HepG2 (cell line): ENCODE results near the gene LYZ. TPM values are rescaled to one million over a fixed set of nuclear protein-coding genes. Genes with fewer than 3 reads are reported as not detected.

Experiments used
- ATAC-seq: fragments of 200-7000 bp; cut with Tn5 transposase; 3 replicates; pipeline ENCODE4 v1.9.1; 2020; ENCODE audit warnings: mild to moderate bottlenecking, moderate library complexity
- BruUV-seq: library from RNA; stranded (reverse); fragments of 400-500 nt; replicated peaks from 2 replicates; lab custom pipeline; 2021; lab: Mats Ljungman, UMichigan
- CTCF ChIA-PET: fragments of 300-600 bp; formaldehyde crosslinking; extraction: SDS; loops from one replicate; lab custom pipeline; 2021; ENCODE audit warnings: low total read pairs, inconsistent platforms, low intra/inter-chr PET ratio; lab: Yijun Ruan, JAX
- POLR2A ChIA-PET: fragments of 350-600 bp; sonication (Branson Sonifier 250); formaldehyde crosslinking; loops from one replicate; lab custom pipeline; 2020; ENCODE audit warnings: antibody characterized with exemption, inconsistent platforms; lab: Yijun Ruan, JAX
- DNase-seq: peaks from one replicate; pipeline ENCODE4 v3.0.0-alpha.2; 2015; ENCODE audit warnings: low spot score
- FAIRE-seq: peaks from 3 replicates; lab custom pipeline; 2011; peaks lifted over from hg19 to GRCh38; lab: Jason Lieb, UNC
- H2AFZ ChIP-seq: one replicate; pipeline ENCODE4 v1.6.1; 2011; ENCODE audit warnings: low read length, inconsistent platforms
- H3K27ac ChIP-seq: fragments of 300-600 bp; 3 replicates; pipeline ENCODE4 v1.8.0; 2011; ENCODE audit warnings: mixed run types, mild to moderate bottlenecking, mixed read lengths, low read length, inconsistent platforms; ENCODE audit not compliant: insufficient read depth; ENCODE audit errors: extremely low read length
- H3K27me3 ChIP-seq, 2 experiments: fragments of 200-600 bp in 1 of 2; 2 replicates in 1 of 2; 3 replicates in 1 of 2; pipeline versions ENCODE4 v1.6.0 to v1.8.0; 2011; ENCODE audit warnings: low read length in 2 of 2, mild to moderate bottlenecking in 2 of 2, moderate library complexity in 2 of 2, inconsistent platforms in 1 of 2; ENCODE audit not compliant: insufficient read depth in 2 of 2, control insufficient read depth in 1 of 2
- H3K36me3 ChIP-seq, 2 experiments: fragments of 200-600 bp in 1 of 2; replicated peaks in 1 of 2; 2 replicates in 1 of 2; 3 replicates in 1 of 2; pipeline versions ENCODE4 v1.5.1 to v1.8.0; 2011; ENCODE audit warnings: low read length in 2 of 2, inconsistent platforms in 1 of 2; ENCODE audit not compliant: insufficient read depth in 2 of 2, control insufficient read depth in 1 of 2
- H3K4me1 ChIP-seq: 2 replicates; pipeline ENCODE4 v1.5.1; 2012; ENCODE audit warnings: low read length, inconsistent platforms; ENCODE audit not compliant: insufficient read depth
- H3K4me2 ChIP-seq: 2 replicates; pipeline ENCODE4 v1.6.0; 2011; ENCODE audit warnings: low read depth, low read length, inconsistent platforms
- H3K4me3 ChIP-seq, 3 experiments: fragments of 200-600 bp in 1 of 3; sonication (generic), shearing (Covaris generic) in 1 of 3; replicated peaks in 1 of 3; 2 replicates each; pipeline ENCODE4 v1.5.1; 2011 to 2016; ENCODE audit warnings: low read length in 3 of 3, inconsistent platforms in 2 of 3, low read depth in 2 of 3, mild to moderate bottlenecking in 2 of 3, control low read depth in 1 of 3, mixed read lengths in 1 of 3; ENCODE audit not compliant: insufficient read depth in 1 of 3
- H3K79me2 ChIP-seq: one replicate; pipeline ENCODE4 v1.6.1; 2011; ENCODE audit warnings: low read length, inconsistent platforms; ENCODE audit not compliant: insufficient read depth
- H3K9ac ChIP-seq: 2 replicates; pipeline ENCODE4 v1.6.0; 2011; ENCODE audit warnings: mild to moderate bottlenecking, low read depth, low read length, inconsistent platforms; ENCODE audit not compliant: insufficient read depth
- H3K9me3 ChIP-seq: 2 replicates; pipeline ENCODE4 v1.5.1; 2012; ENCODE audit warnings: mild to moderate bottlenecking, low read length
- H4K20me1 ChIP-seq: 2 replicates; pipeline ENCODE4 v1.6.0; 2011; ENCODE audit warnings: inconsistent platforms, mild to moderate bottlenecking, low read length, moderate library complexity; ENCODE audit not compliant: insufficient read depth
- DNMT3B ChIP-seq: conservative IDR thresholded peaks from 2 replicates; pipeline ENCODE4 v1.6.1; 2016; ENCODE audit warnings: missing biosample characterization, control low read depth
- ELF3 ChIP-seq: IDR thresholded peaks from 2 replicates; pipeline ENCODE4 v1.6.1; 2016; ENCODE audit warnings: missing genetic modification reagents, missing compliant biosample characterization
- HMGXB3 ChIP-seq: sonication (generic); formaldehyde crosslinking; IDR thresholded peaks from 2 replicates; pipeline ENCODE4 v1.4.0; 2020; ENCODE audit warnings: missing genetic modification reagents, borderline replicate concordance
- HNF1A ChIP-seq, 2 experiments: sonication (generic) in 1 of 2; formaldehyde crosslinking in 1 of 2; IDR thresholded peaks; 2 replicates each; pipeline versions ENCODE4 v1.4.0 to v1.6.1; 2016 to 2020; ENCODE audit warnings: borderline replicate concordance in 1 of 2, low read depth in 1 of 2, mild to moderate bottlenecking in 1 of 2, missing genetic modification reagents in 1 of 2
- KLF13 ChIP-seq: sonication (generic); formaldehyde crosslinking; IDR thresholded peaks from 2 replicates; pipeline ENCODE4 v1.4.0; 2020; ENCODE audit warnings: mild to moderate bottlenecking, missing genetic modification reagents
- SMAD1 ChIP-seq: sonication (generic); formaldehyde crosslinking; IDR thresholded peaks from 2 replicates; pipeline ENCODE4 v1.4.0; 2020; ENCODE audit warnings: missing genetic modification reagents, low read depth, mild to moderate bottlenecking, borderline replicate concordance
- SMC3 ChIP-seq: IDR thresholded peaks from 2 replicates; pipeline ENCODE4 v1.6.1; 2011; ENCODE audit warnings: low read length, improper control_type of control experiment
- ZFYVE20 ChIP-seq: sonication (generic); formaldehyde crosslinking; IDR thresholded peaks from 2 replicates; pipeline ENCODE4 v1.8.0; 2023; ENCODE audit warnings: low read depth, mild to moderate bottlenecking, moderate library complexity, missing genetic modification reagents, borderline replicate concordance
- ZNF557 ChIP-seq: sonication (generic); formaldehyde crosslinking; IDR thresholded peaks from 2 replicates; pipeline ENCODE4 v1.4.0; 2020; ENCODE audit warnings: missing genetic modification reagents
- ZNF792 ChIP-seq: IDR thresholded peaks from 2 replicates; pipeline ENCODE4 v1.6.1; 2016
- WGBS: methylation state at CpG from one replicate; pipeline ENCODE4 v1.1.6; 2017; ENCODE audit warnings: low lambda C conversion rate; 5-methylcytosine and 5-hydroxymethylcytosine counted together
- in situ Hi-C: cut with HindIII; loops from 2 replicates; pipeline ENCODE4 v1.10.0; 2017; ENCODE audit warnings: low pct_unique_long_range_greater_than_20kb; ENCODE audit not compliant: extremely low pct_ligation_motif_present
- intact Hi-C: fragments of 100-400 bp; cut with micrococcal nuclease; formaldehyde crosslinking; loops from one replicate; pipeline ENCODE4 v1.10.0; 2022; ENCODE audit not compliant: unreplicated experiment
- polyA plus RNA-seq, 8 experiments: library from polyadenylated mRNA; depleted of rRNA in 3 of 8; stranded (reverse) in 7 of 8; unstranded in 1 of 8; fragments of >200 nt; fragmentation: Illumina TruSeq in 4 of 8; extraction: Trizol in 4 of 8; gene quantifications; 2 replicates each; pipeline versions ENCODE4 v1.2.1 to v1.2.3, GENCODE V29; 2011 to 2016; ENCODE audit warnings: low read depth in 4 of 8, missing spikeins in 1 of 8, mixed read lengths in 1 of 8; ENCODE audit not compliant: insufficient read depth in 1 of 8
- total RNA-seq, 5 experiments: library from RNA; depleted of rRNA; stranded (reverse); fragments of >200 nt; fragmentation: Illumina TruSeq; extraction: Trizol; gene quantifications; 2 replicates each; pipeline ENCODE4 v1.2.3, GENCODE V29; 2016; ENCODE audit warnings: low read depth in 1 of 5
- TF ChIP-seq, protein P1 (sequence below): sonication (generic); formaldehyde crosslinking; IDR thresholded peaks from 2 replicates; pipeline ENCODE4 v1.8.1; 2023; ENCODE audit warnings: mild to moderate bottlenecking, missing genetic modification reagents
- TF ChIP-seq, protein P2 (sequence below): sonication (generic); formaldehyde crosslinking; IDR thresholded peaks from 2 replicates; pipeline ENCODE4 v1.8.0; 2022; ENCODE audit warnings: missing genetic modification reagents, mild to moderate bottlenecking, moderate library complexity, borderline replicate concordance

Gene LYZ
- total and polyA plus RNA-seq, 2 of the 13 experiments (the other 11 are each of a cell fraction or from before 2014, with no cell fraction given): 1,788 to 2,054 TPM

DNA sequence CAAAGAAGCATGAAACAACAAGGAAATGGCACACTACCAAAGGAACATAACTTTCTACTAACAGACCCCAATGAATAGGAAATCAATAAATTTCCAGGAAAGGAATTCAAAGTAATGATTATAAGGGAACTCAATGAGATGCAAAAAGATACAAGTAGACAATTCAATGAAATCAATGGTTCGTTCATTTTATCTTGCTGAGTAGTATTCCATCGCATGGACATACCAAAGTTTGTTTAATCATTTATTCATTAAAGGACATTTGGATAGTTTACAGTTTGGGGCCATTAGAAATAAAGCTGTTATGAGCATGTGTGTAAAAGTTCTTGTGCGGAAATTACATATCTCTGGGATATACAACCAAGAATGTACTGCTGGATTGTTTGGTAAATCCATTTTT lies 35.0 kb upstream of the LYZ start:
- Histone ChIP-seq H2AFZ (no peak overlapping the region), H3K4me3 (no peak overlapping the region), H4K20me1 (no peaks in the 10 kb centered on the region), H3K36me3 (no peaks in the 10 kb centered on the region), H3K79me2 (no peaks in the 10 kb centered on the region), H3K27me3 (no peaks in the 10 kb centered on the region; a peak in 1 of 5 replicates), H3K4me2 (no peak overlapping the region), H3K27ac (no peak overlapping the region), H3K9me3 (peaks cover 5% of the 10 kb centered on the region; the same call in 1 of the 2 replicates), H3K9ac (no peak overlapping the region), H3K4me1 (peaks cover 33% of the 10 kb centered on the region)
- no TSS peak for BruUV-seq
- in situ Hi-C loops (no loop called here), intact Hi-C loops (no loop called here)
- DNase-seq (no peak), FAIRE-seq (no peak), ATAC-seq (no peak)
- POLR2A ChIA-PET: no interaction called here
- CTCF ChIA-PET: no interaction called here
- 77% methylated on average over 3 of the region's 3 CpGs for WGBS
- TF ChIP-seq SMAD1 (CRISPR knock-in tag): no peak
- TF ChIP-seq, protein P1, sequence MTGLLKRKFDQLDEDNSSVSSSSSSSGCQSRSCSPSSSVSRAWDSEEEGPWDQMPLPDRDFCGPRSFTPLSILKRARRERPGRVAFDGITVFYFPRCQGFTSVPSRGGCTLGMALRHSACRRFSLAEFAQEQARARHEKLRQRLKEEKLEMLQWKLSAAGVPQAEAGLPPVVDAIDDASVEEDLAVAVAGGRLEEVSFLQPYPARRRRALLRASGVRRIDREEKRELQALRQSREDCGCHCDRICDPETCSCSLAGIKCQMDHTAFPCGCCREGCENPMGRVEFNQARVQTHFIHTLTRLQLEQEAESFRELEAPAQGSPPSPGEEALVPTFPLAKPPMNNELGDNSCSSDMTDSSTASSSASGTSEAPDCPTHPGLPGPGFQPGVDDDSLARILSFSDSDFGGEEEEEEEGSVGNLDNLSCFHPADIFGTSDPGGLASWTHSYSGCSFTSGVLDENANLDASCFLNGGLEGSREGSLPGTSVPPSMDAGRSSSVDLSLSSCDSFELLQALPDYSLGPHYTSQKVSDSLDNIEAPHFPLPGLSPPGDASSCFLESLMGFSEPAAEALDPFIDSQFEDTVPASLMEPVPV (CRISPR knock-in tag): no peak
- TF ChIP-seq ELF3 (CRISPR knock-in tag): no peak
- no peak for TF ChIP-seq SMC3
- no peak for TF ChIP-seq KLF13 (CRISPR knock-in tag)
- TF ChIP-seq HNF1A (IDR thresholded peaks at IDR 0.05; ENCODE audit: low read depth): no peak
- TF ChIP-seq HNF1A (CRISPR knock-in tag; IDR thresholded peaks at IDR 0.05; ENCODE audit: borderline replicate concordance): no peak
- no peak for TF ChIP-seq DNMT3B (CRISPR knock-in tag)
- TF ChIP-seq ZNF557 (CRISPR knock-in tag): no peak
- TF ChIP-seq ZFYVE20 (CRISPR knock-in tag): no peak
- no peak for TF ChIP-seq HMGXB3 (CRISPR knock-in tag)
- TF ChIP-seq, protein P2, sequence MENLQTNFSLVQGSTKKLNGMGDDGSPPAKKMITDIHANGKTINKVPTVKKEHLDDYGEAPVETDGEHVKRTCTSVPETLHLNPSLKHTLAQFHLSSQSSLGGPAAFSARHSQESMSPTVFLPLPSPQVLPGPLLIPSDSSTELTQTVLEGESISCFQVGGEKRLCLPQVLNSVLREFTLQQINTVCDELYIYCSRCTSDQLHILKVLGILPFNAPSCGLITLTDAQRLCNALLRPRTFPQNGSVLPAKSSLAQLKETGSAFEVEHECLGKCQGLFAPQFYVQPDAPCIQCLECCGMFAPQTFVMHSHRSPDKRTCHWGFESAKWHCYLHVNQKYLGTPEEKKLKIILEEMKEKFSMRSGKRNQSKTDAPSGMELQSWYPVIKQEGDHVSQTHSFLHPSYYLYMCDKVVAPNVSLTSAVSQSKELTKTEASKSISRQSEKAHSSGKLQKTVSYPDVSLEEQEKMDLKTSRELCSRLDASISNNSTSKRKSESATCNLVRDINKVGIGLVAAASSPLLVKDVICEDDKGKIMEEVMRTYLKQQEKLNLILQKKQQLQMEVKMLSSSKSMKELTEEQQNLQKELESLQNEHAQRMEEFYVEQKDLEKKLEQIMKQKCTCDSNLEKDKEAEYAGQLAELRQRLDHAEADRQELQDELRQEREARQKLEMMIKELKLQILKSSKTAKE (CRISPR knock-in tag): no peak
- no peak for TF ChIP-seq ZNF792 (CRISPR knock-in tag)
